Subcutaneous adipose tissue (tissue), 4 donors: Measurements from ENCODE around the gene ADAMTS15. TPM values are rescaled to one million over a fixed set of nuclear protein-coding genes. Genes with fewer than 3 reads are reported as not detected.

Experiments used
- total RNA-seq, 4 donors: library from RNA; depleted of rRNA; stranded (reverse); fragments of >200 nt; gene quantifications; one replicate each; pipeline ENCODE4 v1.1.0, GENCODE V29; 2016
- TF ChIP-seq, protein P1 (sequence below): fragments of 450-650 bp; IDR thresholded peaks from one replicate; pipeline ENCODE4 v1.5.1; 2016; ENCODE audit warnings: low read depth, mild to moderate bottlenecking, control low read depth, antibody characterized with exemption, moderate library complexity

Gene ADAMTS15
- total RNA-seq, 4 donors from 2014 or later: 15.0 to 44.7 (median 26.1) TPM

DNA sequence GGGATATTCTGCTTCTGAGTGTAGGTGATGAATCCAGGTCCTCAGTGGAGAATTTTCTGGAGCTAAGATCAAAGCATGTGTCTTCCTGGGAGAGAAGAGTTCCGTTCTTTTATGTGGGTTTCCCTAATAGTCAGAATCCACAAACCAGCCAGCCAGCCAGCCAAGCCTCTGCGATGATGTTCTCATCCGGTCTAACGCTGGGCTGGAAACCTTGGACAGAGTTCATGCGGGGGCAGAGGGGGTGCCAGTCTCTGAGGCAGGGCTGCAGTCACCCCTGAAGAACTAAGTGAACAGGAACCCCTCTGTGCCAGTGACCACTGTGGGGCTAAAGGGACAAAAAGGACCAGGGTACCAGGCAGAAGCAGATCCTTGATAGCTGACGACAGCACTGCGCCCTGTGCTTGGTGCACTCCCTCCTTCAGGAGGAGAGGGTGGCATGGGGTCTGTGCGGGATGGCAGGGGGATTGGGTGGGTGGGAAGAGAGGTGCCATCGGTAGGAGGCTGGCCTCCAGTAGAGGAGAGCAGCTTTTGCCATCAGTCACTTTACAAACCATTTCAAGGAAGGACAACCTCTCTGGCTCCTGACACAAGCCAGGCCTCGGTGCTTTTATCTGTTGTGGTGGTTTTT is 27.1 kb downstream of the ADAMTS15 start:
- TF ChIP-seq, protein P1, sequence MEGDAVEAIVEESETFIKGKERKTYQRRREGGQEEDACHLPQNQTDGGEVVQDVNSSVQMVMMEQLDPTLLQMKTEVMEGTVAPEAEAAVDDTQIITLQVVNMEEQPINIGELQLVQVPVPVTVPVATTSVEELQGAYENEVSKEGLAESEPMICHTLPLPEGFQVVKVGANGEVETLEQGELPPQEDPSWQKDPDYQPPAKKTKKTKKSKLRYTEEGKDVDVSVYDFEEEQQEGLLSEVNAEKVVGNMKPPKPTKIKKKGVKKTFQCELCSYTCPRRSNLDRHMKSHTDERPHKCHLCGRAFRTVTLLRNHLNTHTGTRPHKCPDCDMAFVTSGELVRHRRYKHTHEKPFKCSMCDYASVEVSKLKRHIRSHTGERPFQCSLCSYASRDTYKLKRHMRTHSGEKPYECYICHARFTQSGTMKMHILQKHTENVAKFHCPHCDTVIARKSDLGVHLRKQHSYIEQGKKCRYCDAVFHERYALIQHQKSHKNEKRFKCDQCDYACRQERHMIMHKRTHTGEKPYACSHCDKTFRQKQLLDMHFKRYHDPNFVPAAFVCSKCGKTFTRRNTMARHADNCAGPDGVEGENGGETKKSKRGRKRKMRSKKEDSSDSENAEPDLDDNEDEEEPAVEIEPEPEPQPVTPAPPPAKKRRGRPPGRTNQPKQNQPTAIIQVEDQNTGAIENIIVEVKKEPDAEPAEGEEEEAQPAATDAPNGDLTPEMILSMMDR: no peak

DNA sequence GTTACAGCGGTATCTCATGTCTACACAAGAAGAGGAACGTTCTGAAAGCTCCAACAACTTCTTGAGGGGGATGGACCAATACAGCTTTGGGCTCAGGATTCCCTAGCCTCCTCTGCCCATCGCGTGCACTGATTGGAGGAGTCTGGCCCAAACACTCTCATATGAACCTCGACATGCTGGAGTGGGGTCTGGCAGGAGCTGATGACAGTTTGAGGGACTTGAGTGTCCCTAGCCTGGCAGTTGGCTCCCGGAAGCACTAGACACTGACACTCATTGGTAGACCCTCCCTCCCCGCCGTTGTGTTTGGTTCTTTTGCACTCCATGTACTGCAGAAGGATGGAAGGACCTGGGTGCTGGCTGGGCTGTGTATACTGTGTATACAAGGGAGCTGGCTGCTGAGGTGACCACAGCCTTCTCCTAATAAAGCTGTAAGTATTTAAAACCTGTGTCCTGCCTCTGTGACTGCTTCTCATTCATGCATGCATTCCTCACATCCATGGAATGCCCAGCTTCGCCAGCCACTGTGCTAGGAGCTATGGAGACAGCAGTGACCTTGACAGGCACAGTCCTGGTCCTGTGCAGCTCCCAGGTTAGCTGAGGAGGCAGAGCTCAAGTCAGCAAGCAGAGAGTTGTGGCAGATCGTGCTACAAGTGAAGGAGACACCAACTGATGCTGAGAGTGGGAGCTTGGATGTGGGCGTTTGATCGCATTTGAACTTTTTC is 27.9 kb downstream of the ADAMTS15 start:
- TF ChIP-seq, protein P1: no peak

DNA sequence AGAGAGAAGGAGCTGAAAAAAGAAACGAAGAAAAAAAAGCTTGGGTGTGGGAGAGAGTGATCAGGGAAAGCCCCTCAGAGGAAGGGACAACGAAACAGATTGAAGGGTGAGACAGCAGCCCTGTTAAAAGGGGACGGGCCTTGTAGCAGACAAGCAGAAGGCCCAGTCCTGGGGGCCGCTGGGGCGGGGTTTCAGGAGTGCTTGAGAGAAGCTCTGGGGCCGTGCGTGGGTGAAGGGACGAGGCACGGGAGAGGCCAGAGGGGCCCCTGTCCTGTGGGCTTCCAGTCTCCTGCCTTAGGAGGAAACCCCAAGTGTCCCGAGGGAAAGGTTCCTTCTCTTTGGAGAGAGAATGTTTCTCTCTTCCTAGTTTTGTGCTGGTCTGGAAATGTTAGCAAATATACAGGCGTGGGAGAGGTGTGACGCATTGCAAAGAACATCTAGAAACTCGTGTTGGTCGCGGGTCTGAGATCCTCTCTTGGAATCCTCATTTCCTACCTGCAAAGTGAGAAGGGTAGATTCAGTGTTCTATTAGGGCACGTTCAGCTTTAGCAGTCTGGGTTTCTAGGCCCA is 28.6 kb downstream of the ADAMTS15 start:
- TF ChIP-seq, protein P1: no peak

DNA sequence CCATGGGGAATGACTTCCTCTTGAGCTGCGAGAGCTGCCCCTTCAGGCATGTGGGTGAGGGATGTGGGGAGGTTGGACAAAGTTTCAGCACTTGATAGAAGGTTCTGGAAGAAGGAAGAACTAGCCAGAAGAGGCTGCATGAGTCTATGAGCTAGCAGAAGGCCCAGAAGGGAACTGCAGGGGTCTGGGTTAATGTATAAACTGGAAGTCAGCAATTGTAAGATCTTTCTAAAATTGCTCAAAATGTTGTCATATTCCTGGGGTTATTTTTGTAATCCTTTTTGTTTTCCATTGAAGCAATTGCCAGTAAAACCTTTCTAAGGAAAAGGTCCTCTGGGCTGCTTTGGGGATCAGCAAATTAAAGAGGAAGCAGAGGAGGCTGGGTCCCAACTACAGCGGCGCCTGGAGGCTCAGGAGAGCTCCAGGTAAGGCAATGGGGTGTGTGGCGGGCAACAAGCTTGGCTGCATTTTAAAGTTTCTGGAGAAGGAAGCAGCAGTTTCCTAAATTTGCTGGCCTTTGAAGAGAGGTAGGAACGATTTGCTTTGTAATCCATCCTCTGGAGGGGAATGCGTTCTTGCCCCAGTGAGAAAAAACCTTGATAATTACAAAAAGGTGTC is 29.2 kb downstream of the ADAMTS15 start:
- TF ChIP-seq, protein P1: no peak

DNA sequence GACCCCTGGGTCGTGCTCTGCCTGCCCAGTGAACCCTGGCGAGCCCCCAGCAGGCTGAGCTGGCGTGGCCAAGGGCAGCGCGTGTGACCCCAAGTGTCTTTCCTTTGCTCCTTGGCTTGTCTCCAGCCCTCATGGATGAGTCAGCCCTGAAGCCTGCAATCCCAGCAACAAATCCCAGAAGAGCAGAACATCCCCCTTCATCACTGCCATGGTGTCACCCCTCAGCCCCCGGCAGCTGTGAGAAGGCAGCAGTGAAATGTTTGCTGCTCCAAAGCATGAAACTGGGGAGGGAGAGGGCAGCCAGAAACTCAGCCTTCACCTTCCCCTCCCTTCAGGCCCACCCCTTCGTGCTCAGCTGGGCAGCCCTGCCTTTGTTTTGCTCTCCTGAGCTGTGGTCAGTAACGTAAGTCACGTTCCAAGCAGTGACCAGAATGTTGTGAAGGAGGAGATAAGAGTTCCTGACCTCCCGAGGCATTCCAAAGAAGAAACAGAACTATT is 29.8 kb downstream of the ADAMTS15 start:
- TF ChIP-seq, protein P1: no peak

DNA sequence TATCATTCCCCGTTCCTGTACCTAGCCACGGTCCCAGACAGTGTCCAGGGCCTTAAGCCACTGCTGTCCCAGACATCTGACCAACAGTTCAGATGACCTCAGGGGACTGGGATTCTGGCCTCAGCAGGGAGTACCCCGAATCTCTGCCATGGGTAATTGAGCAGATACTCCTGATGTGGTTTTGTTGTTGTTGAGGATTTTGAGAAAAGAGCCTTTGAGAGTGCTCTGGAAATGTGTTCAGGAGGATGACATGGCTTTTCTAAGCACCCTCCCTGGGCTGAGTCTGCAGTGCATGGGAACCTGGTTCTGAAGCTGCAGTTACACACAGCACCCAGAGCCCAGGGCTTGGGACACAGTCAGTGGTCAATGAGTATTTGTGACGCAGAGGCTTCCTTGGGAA is 30.4 kb downstream of the ADAMTS15 start:
- TF ChIP-seq, protein P1: no peak

DNA sequence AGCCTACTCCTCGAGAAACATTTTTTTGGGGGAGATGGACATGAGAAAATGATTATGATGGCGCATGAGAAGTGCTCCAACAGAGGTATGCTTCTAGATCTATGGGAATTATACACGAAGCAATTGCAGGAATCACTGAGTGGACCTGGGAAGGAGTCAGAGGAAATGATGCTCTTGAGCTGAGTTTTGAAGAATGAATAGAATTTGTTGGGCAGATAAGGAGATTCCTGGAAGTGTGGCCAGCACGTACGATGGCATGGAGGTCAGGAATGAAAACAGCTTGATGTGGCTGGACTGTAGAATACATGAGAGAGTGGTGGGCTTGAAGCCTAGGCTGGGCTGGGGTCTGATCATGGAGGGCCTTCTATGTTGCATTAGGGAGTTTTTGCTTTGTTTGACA is 31.7 kb downstream of the ADAMTS15 start:
- TF ChIP-seq, protein P1: no peak
